GM12878 (cell line): ENCODE results near the gene OR2T35. TPM values are rescaled to one million over a fixed set of nuclear protein-coding genes. Genes with fewer than 3 reads are reported as not detected.

ENCODE experiments used
- ATAC-seq: fragments of 200-7000 bp; cut with Tn5 transposase; 3 replicates; pipeline ENCODE4 v1.9.1; 2020; ENCODE audit warnings: mild to moderate bottlenecking, moderate library complexity
- BruUV-seq: library from RNA; stranded (reverse); fragments of 400-500 nt; replicated peaks from 2 replicates; lab custom pipeline; 2021; lab: Mats Ljungman, UMichigan
- CTCF ChIA-PET: fragments of 300-600 bp; sonication (Branson Sonifier 250); formaldehyde crosslinking; extraction: SDS; loops from one replicate; lab custom pipeline; 2021; ENCODE audit warnings: inconsistent platforms; lab: Yijun Ruan, JAX
- POLR2A ChIA-PET: fragments of 350-600 bp; formaldehyde crosslinking; extraction: SDS; loops from one replicate; lab custom pipeline; 2021; ENCODE audit warnings: inconsistent platforms; lab: Charles Lee
- RAD21 ChIA-PET: fragments of 300-600 bp; sonication (Branson Sonifier 250); formaldehyde crosslinking; loops from one replicate; lab custom pipeline; 2023; ENCODE audit warnings: antibody characterized with exemption; ENCODE audit not compliant: unreplicated experiment; lab: Charles Lee
- SMC1A ChIA-PET: fragments of 300-600 bp; sonication (Branson Sonifier 250); formaldehyde crosslinking; loops from one replicate; lab custom pipeline; 2023; ENCODE audit not compliant: unreplicated experiment, uncharacterized antibody; lab: Charles Lee
- DNase-seq: peaks from one replicate; pipeline ENCODE4 v3.0.0-alpha.2; 2011; ENCODE audit warnings: low read depth, low spot score
- FAIRE-seq: peaks from 3 replicates; lab custom pipeline; 2011; peaks lifted over from hg19 to GRCh38; lab: Jason Lieb, UNC
- H2AFZ ChIP-seq: 2 replicates; pipeline ENCODE4 v1.6.0; 2011; ENCODE audit warnings: low read depth, low read length, control low read depth; ENCODE audit not compliant: control insufficient read depth
- H3K27ac ChIP-seq: 2 replicates; pipeline ENCODE4 v1.5.1; 2011; ENCODE audit warnings: control low read depth; ENCODE audit not compliant: control insufficient read depth, insufficient read depth
- H3K27me3 ChIP-seq, 2 experiments: replicated peaks in 1 of 2; 2 replicates each; pipeline versions ENCODE4 v1.6.0 to v1.6.1; 2011; ENCODE audit warnings: low read length in 1 of 2; ENCODE audit not compliant: control insufficient read depth in 2 of 2, insufficient read depth in 2 of 2
- H3K36me3 ChIP-seq, 2 experiments: 2 replicates each; pipeline ENCODE4 v1.5.1; 2011; ENCODE audit warnings: low read length in 1 of 2; ENCODE audit not compliant: control insufficient read depth in 2 of 2, insufficient read depth in 2 of 2
- H3K4me1 ChIP-seq: 2 replicates; pipeline ENCODE4 v1.6.1; 2011; ENCODE audit warnings: mild to moderate bottlenecking, low read length, moderate library complexity, mixed read lengths; ENCODE audit not compliant: control insufficient read depth, insufficient read depth
- H3K4me2 ChIP-seq: 2 replicates; pipeline ENCODE4 v1.6.0; 2011; ENCODE audit warnings: control low read depth; ENCODE audit not compliant: control insufficient read depth, insufficient read depth
- H3K4me3 ChIP-seq: fragments of 200-600 bp; sonication (generic); 2 replicates; pipeline ENCODE4 v1.5.1; 2016
- H3K79me2 ChIP-seq: 2 replicates; pipeline ENCODE4 v1.6.0; 2011; ENCODE audit warnings: low read length; ENCODE audit not compliant: control insufficient read depth, insufficient read depth
- H3K9ac ChIP-seq: 2 replicates; pipeline ENCODE4 v1.8.0; 2011; ENCODE audit warnings: low read length, control low read depth, mixed read lengths; ENCODE audit not compliant: control insufficient read depth, insufficient read depth
- H3K9me3 ChIP-seq: replicated peaks from 3 replicates; pipeline ENCODE4 v1.5.1; 2011; ENCODE audit warnings: mild to moderate bottlenecking, low read length; ENCODE audit not compliant: control insufficient read depth, insufficient read depth
- H4K20me1 ChIP-seq: 2 replicates; pipeline ENCODE4 v1.6.0; 2011; ENCODE audit not compliant: control insufficient read depth, insufficient read depth
- DPF2 ChIP-seq: fragments of 450-650 bp; IDR thresholded peaks from 2 replicates; pipeline ENCODE4 v1.6.1; 2017; ENCODE audit warnings: mild to moderate bottlenecking
- ETV6 ChIP-seq, 2 experiments: fragments of 450-650 bp in 1 of 2; IDR thresholded peaks in 1 of 2; conservative IDR thresholded peaks in 1 of 2; 2 replicates each; pipeline ENCODE4 v1.6.1; 2014; ENCODE audit warnings: antibody characterized with exemption in 1 of 2, borderline replicate concordance in 1 of 2, low read depth in 1 of 2, mild to moderate bottlenecking in 1 of 2, moderate library complexity in 1 of 2
- FOS ChIP-seq: IDR thresholded peaks from 3 replicates; pipeline ENCODE4 v1.6.1; 2011; ENCODE audit warnings: borderline replicate concordance; ENCODE audit not compliant: insufficient read length; ENCODE audit errors: extremely low read depth
- HDAC6 ChIP-seq: fragments of 200-600 bp; sonication (generic); IDR thresholded peaks from one replicate; pipeline ENCODE4 v1.8.0; 2017; ENCODE audit warnings: antibody characterized with exemption; ENCODE audit not compliant: unreplicated experiment
- JUNB ChIP-seq: IDR thresholded peaks from 2 replicates; pipeline ENCODE4 v1.6.1; 2016; ENCODE audit warnings: antibody characterized with exemption, mild to moderate bottlenecking
- JUND ChIP-seq: IDR thresholded peaks from 2 replicates; pipeline ENCODE4 v1.6.1; 2012; ENCODE audit warnings: low read depth, mild to moderate bottlenecking, low read length, improper control_type of control experiment, moderate library complexity
- POLR2AphosphoS2 ChIP-seq: IDR thresholded peaks from 2 replicates; pipeline ENCODE4 v1.6.1; 2011; ENCODE audit warnings: low read depth, mild to moderate bottlenecking, low read length, improper control_type of control experiment, moderate library complexity
- STAT1 ChIP-seq: fragments of 450-650 bp; conservative IDR thresholded peaks from 2 replicates; pipeline ENCODE4 v1.6.1; 2014; ENCODE audit warnings: antibody characterized with exemption, mild to moderate bottlenecking
- SUZ12 ChIP-seq: fragments of 200-600 bp; sonication (generic); IDR thresholded peaks from one replicate; pipeline ENCODE4 v1.6.1; 2018; ENCODE audit warnings: antibody characterized with exemption, mild to moderate bottlenecking; ENCODE audit not compliant: unreplicated experiment
- TAF1 ChIP-seq: IDR thresholded peaks from 2 replicates; pipeline ENCODE4 v1.6.1; 2011; ENCODE audit warnings: mild to moderate bottlenecking, low read depth, low read length, borderline replicate concordance
- YBX1 ChIP-seq: fragments of 450-650 bp; IDR thresholded peaks from 2 replicates; pipeline ENCODE4 v1.6.1; 2016; ENCODE audit warnings: antibody characterized with exemption
- WGBS: methylation state at CpG from one replicate; pipeline ENCODE4 v1.1.6; 2016; ENCODE audit warnings: low lambda C conversion rate; ENCODE audit not compliant: insufficient replicate concordance, insufficient coverage; ENCODE audit errors: missing lambda C conversion rate; 5-methylcytosine and 5-hydroxymethylcytosine counted together
- in situ Hi-C: fragments of 300-500 bp; cut with MboI; formaldehyde crosslinking; loops from 9 replicates; pipeline ENCODE4 v1.14.3; 2018; ENCODE audit warnings: mixed read lengths
- intact Hi-C: fragments of 100-400 bp; cut with micrococcal nuclease; formaldehyde crosslinking; loops from one replicate; pipeline ENCODE4 v1.14.2; 2022; ENCODE audit not compliant: unreplicated experiment
- polyA plus RNA-seq, 11 experiments: library from polyadenylated mRNA; depleted of rRNA in 4 of 11; unstranded in 6 of 11; stranded (reverse) in 5 of 11; fragments of >200 nt; fragmentation: Nextera tagmentation in 4 of 11; fragmentation: Illumina TruSeq in 1 of 11; extraction: Ambion mirVana in 4 of 11; extraction: Trizol in 1 of 11; gene quantifications; 1 replicate in 1 of 11; 2 replicates in 10 of 11; pipeline versions ENCODE4 v1.2.1 to v1.2.3, GENCODE V29; 2011 to 2016; ENCODE audit warnings: inconsistent platforms in 2 of 11, missing spikeins in 2 of 11, low read depth in 1 of 11
- total RNA-seq, 4 experiments: library from RNA; depleted of rRNA in 3 of 4; stranded (reverse); fragments of >200 nt in 3 of 4; fragmentation: Illumina TruSeq in 1 of 4; extraction: Trizol in 1 of 4; gene quantifications; 2 replicates each; pipeline versions ENCODE4 v1.2.1 to v1.2.3, GENCODE V29; 2013 to 2021
- TF ChIP-seq, protein P1 (sequence below): fragments of 450-650 bp; IDR thresholded peaks from 2 replicates; pipeline ENCODE4 v1.6.1; 2017; ENCODE audit warnings: mild to moderate bottlenecking, low read depth, inconsistent platforms; ENCODE audit not compliant: poor library complexity, severe bottlenecking

The OR2T35 gene
- total and polyA plus RNA-seq, 10 of the 15 experiments (the other 5 are each of a cell fraction or from before 2014, with no cell fraction given): 0.03 to 0.89 (median 0.38) TPM; not detected in 2

DNA sequence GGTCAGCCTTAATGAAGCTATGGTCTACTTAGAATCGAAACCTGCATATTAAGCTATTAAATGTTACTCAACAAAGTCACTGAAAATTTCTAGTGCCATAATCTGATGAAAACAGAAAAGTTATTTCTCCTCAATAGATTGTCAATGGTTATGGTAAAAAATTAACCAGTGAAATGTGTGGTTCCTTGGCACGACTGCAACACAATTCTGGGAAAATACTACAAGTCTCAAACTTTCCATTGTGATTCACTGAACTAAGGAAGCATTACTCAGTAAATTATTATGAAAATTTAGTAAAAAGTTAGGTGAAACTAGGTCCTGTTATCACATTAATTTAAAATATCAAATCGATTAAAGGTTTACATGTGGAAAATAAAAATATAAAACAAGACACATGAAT is 34.8 kb downstream of the OR2T35 start:
- in situ Hi-C loops (no loop called here), intact Hi-C loops (no loop called here)
- H3K36me3 ChIP-seq: no peaks in the 10 kb centered on the region
- no peaks in the 10 kb centered on the region for H3K79me2 ChIP-seq
- no peak for DNase-seq
- H3K27me3 ChIP-seq: no peaks in the 10 kb centered on the region
- ChIA-PET RAD21 (no interaction called here), POLR2A (no interaction called here), SMC1A (no interaction called here), CTCF (no interaction called here)
- no TSS peak for BruUV-seq
- TF ChIP-seq, protein P1, sequence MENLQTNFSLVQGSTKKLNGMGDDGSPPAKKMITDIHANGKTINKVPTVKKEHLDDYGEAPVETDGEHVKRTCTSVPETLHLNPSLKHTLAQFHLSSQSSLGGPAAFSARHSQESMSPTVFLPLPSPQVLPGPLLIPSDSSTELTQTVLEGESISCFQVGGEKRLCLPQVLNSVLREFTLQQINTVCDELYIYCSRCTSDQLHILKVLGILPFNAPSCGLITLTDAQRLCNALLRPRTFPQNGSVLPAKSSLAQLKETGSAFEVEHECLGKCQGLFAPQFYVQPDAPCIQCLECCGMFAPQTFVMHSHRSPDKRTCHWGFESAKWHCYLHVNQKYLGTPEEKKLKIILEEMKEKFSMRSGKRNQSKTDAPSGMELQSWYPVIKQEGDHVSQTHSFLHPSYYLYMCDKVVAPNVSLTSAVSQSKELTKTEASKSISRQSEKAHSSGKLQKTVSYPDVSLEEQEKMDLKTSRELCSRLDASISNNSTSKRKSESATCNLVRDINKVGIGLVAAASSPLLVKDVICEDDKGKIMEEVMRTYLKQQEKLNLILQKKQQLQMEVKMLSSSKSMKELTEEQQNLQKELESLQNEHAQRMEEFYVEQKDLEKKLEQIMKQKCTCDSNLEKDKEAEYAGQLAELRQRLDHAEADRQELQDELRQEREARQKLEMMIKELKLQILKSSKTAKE: no peak
- TF ChIP-seq TAF1 (no peak), STAT1 (no peak), DPF2 (no peak), ETV6 (conservative IDR thresholded peaks at IDR 0.05 in 1 of 2, IDR thresholded peaks at IDR 0.05 in 1 of 2; ENCODE audit: borderline replicate concordance in 1 of 2, low read depth in 1 of 2) (no peak), HDAC6 (no peak), FOS (no peak), POLR2AphosphoS2 (no peak), SUZ12 (no peak), YBX1 (no peak), JUNB (no peak), JUND (no peak)
- WGBS: no CpG with 5 or more reads among the region's 3 CpGs
- no peak overlapping the region for H3K4me2 ChIP-seq
- H3K9ac ChIP-seq: no peak overlapping the region
- H3K27ac ChIP-seq: no peak overlapping the region
- ATAC-seq: no peak
- no peak for FAIRE-seq
- no peaks in the 10 kb centered on the region for H3K9me3 ChIP-seq
- H3K4me3 ChIP-seq: no peak overlapping the region
- no peaks in the 10 kb centered on the region for H4K20me1 ChIP-seq
- no peak overlapping the region for H2AFZ ChIP-seq
- H3K4me1 ChIP-seq: no peaks in the 10 kb centered on the region
